Endothelial cell of umbilical vein (primary cell): ENCODE data around the gene ACAD9. TPM values are rescaled to one million over a fixed set of nuclear protein-coding genes. Genes with fewer than 3 reads are reported as not detected.

Experiments used
- BruUV-seq: library from RNA; stranded (reverse); fragments of 400-500 nt; replicated peaks from 2 replicates; lab custom pipeline; 2021; lab: Mats Ljungman, UMichigan
- CTCF ChIA-PET: fragments of 300-600, 350-600 bp; sonication (Branson Sonifier 250); formaldehyde crosslinking; loops from one replicate; lab custom pipeline; 2021; ENCODE audit warnings: antibody characterized with exemption, inconsistent platforms; lab: Charles Lee
- POLR2A ChIA-PET: fragments of 300-600, 350-600 bp; sonication (Branson Sonifier 250); formaldehyde crosslinking; loops from one replicate; lab custom pipeline; 2021; ENCODE audit warnings: antibody characterized with exemption, inconsistent platforms; lab: Charles Lee
- DNase-seq: peaks from one replicate; pipeline ENCODE4 v3.0.0-alpha.2; 2011; ENCODE audit warnings: low read depth, low spot score
- FAIRE-seq: peaks from 2 replicates; lab custom pipeline; 2011; peaks lifted over from hg19 to GRCh38; lab: Jason Lieb, UNC
- H2AFZ ChIP-seq: 2 replicates; pipeline ENCODE4 v1.6.0; 2012; ENCODE audit warnings: low read depth, low read length, control low read depth, inconsistent platforms
- H3K27ac ChIP-seq: 2 replicates; pipeline ENCODE4 v1.5.1; 2011; ENCODE audit warnings: low read depth, mild to moderate bottlenecking, control low read depth, low read length, moderate library complexity; ENCODE audit not compliant: insufficient read depth
- H3K27me3 ChIP-seq, 2 experiments: 2 replicates each; pipeline versions ENCODE4 v1.6.0 to v1.6.1; 2011; ENCODE audit warnings: low read length in 2 of 2, mixed read lengths in 1 of 2; ENCODE audit not compliant: control insufficient read depth in 2 of 2, insufficient read depth in 2 of 2
- H3K36me3 ChIP-seq, 2 experiments: 2 replicates in 1 of 2; 3 replicates in 1 of 2; pipeline ENCODE4 v1.5.1; 2011; ENCODE audit warnings: low read length in 2 of 2, mild to moderate bottlenecking in 1 of 2, moderate library complexity in 1 of 2; ENCODE audit not compliant: control insufficient read depth in 2 of 2, insufficient read depth in 2 of 2; ENCODE audit errors: extremely low read depth in 1 of 2
- H3K4me1 ChIP-seq: 3 replicates; pipeline ENCODE4 v1.5.1; 2011; ENCODE audit warnings: mild to moderate bottlenecking, low read length; ENCODE audit not compliant: control insufficient read depth, insufficient read depth; ENCODE audit errors: extremely low read depth
- H3K4me2 ChIP-seq: 2 replicates; pipeline ENCODE4 v1.6.1; 2011; ENCODE audit warnings: low read length, control low read depth, mixed read lengths; ENCODE audit not compliant: insufficient read depth
- H3K4me3 ChIP-seq, 3 experiments: fragments of 200-600 bp in 1 of 3; sonication (generic), shearing (Covaris generic) in 1 of 3; replicated peaks in 1 of 3; 2 replicates each; pipeline ENCODE4 v1.5.1; 2011 to 2016; ENCODE audit warnings: control low read depth in 3 of 3, low read length in 3 of 3, mild to moderate bottlenecking in 2 of 3, inconsistent platforms in 1 of 3, low read depth in 1 of 3, moderate library complexity in 1 of 3; ENCODE audit not compliant: insufficient read depth in 1 of 3
- H3K79me2 ChIP-seq: 2 replicates; pipeline ENCODE4 v1.6.0; 2012; ENCODE audit warnings: low read length, inconsistent platforms; ENCODE audit not compliant: control insufficient read depth, insufficient read depth
- H3K9ac ChIP-seq: replicated peaks from 2 replicates; pipeline ENCODE3; 2011; ENCODE audit warnings: low read length, control low read depth; ENCODE audit not compliant: insufficient read depth; ENCODE audit errors: extremely low read depth
- H3K9me1 ChIP-seq: replicated peaks from 3 replicates; pipeline ENCODE4 v1.6.0; 2011; ENCODE audit warnings: mild to moderate bottlenecking, low read length; ENCODE audit not compliant: control insufficient read depth, insufficient read depth; ENCODE audit errors: extremely low read depth
- H3K9me3 ChIP-seq: replicated peaks from 2 replicates; pipeline ENCODE4 v1.5.1; 2012; ENCODE audit warnings: low read length, inconsistent platforms; ENCODE audit not compliant: control insufficient read depth, insufficient read depth
- H4K20me1 ChIP-seq: replicated peaks from 2 replicates; pipeline ENCODE3; 2011; ENCODE audit warnings: mild to moderate bottlenecking, low read length; ENCODE audit not compliant: control insufficient read depth, insufficient read depth; ENCODE audit errors: extremely low read depth
- CTCF ChIP-seq, 2 donors: IDR thresholded peaks; 1 replicate in 1 of 2; 2 replicates in 1 of 2; pipeline ENCODE4 v1.5.1; 2011; ENCODE audit warnings: low read length in 2 of 2, mild to moderate bottlenecking in 2 of 2, moderate library complexity in 2 of 2, control low read depth in 1 of 2, inconsistent platforms in 1 of 2, low read depth in 1 of 2; ENCODE audit not compliant: insufficient read depth in 1 of 2; ENCODE audit errors: extremely low read depth in 1 of 2
- EZH2 ChIP-seq: IDR thresholded peaks from 2 replicates; pipeline ENCODE4 v1.6.1; 2012; ENCODE audit warnings: borderline replicate concordance, low read depth, mild to moderate bottlenecking, moderate library complexity, low read length, inconsistent platforms; ENCODE audit not compliant: severe bottlenecking
- FOS ChIP-seq: IDR thresholded peaks from 2 replicates; pipeline ENCODE4 v1.6.1; 2011; ENCODE audit warnings: mild to moderate bottlenecking, low read length, moderate library complexity, borderline replicate concordance; ENCODE audit not compliant: insufficient read depth
- GATA2 ChIP-seq: IDR thresholded peaks from 2 replicates; pipeline ENCODE4 v1.7.0; 2011; ENCODE audit warnings: low read depth, mild to moderate bottlenecking, moderate library complexity, mixed read lengths, low read length; ENCODE audit not compliant: insufficient read length, insufficient read depth
- JUN ChIP-seq: IDR thresholded peaks from 2 replicates; pipeline ENCODE4 v1.6.1; 2011; ENCODE audit warnings: borderline replicate concordance, low read depth; ENCODE audit not compliant: insufficient read length, insufficient read depth
- MAX ChIP-seq: IDR thresholded peaks from 2 replicates; pipeline ENCODE4 v1.6.1; 2011; ENCODE audit not compliant: insufficient read depth, insufficient read length
- MYC ChIP-seq: IDR thresholded peaks from one replicate; pipeline ENCODE4 v1.6.1; 2011; ENCODE audit warnings: mild to moderate bottlenecking, low read depth, low read length
- POLR2A ChIP-seq: IDR thresholded peaks from 2 replicates; pipeline ENCODE4 v1.6.1; 2012; ENCODE audit warnings: low read depth, mild to moderate bottlenecking, control low read depth, low read length
- POLR2AphosphoS5 ChIP-seq: IDR thresholded peaks from 2 replicates; pipeline ENCODE4 v1.6.1; 2012; ENCODE audit warnings: low read depth, mild to moderate bottlenecking, control low read depth, low read length, moderate library complexity; ENCODE audit not compliant: insufficient read depth
- dilution Hi-C: fragments of 300-500 bp; cut with MboI; formaldehyde crosslinking; loops from one replicate; pipeline ENCODE4 v1.15.0; 2019; ENCODE audit warnings: low sequenced_read_pairs; ENCODE audit not compliant: extremely low pct_ligation_motif_present
- intact Hi-C: fragments of 100-400 bp; cut with micrococcal nuclease; formaldehyde crosslinking; loops from one replicate; pipeline ENCODE4 v1.10.0; 2022
- polyA plus RNA-seq, 4 experiments: library from polyadenylated mRNA; depleted of rRNA in 3 of 4; stranded (reverse) in 3 of 4; unstranded in 1 of 4; fragments of >200 nt; gene quantifications; 2 replicates each; pipeline versions ENCODE4 v1.2.1 to v1.2.3, GENCODE V29; 2011 to 2012; ENCODE audit warnings: missing spikeins in 1 of 4
- total RNA-seq: library from RNA; stranded (reverse); gene quantifications from 2 replicates; pipeline ENCODE4 v1.2.3, GENCODE V29; 2021

The ACAD9 gene
- total and polyA plus RNA-seq, 2 donors (not counting 3 experiments of a cell fraction or from before 2014, with no cell fraction given) = 58.6 to 65.8 TPM

DNA sequence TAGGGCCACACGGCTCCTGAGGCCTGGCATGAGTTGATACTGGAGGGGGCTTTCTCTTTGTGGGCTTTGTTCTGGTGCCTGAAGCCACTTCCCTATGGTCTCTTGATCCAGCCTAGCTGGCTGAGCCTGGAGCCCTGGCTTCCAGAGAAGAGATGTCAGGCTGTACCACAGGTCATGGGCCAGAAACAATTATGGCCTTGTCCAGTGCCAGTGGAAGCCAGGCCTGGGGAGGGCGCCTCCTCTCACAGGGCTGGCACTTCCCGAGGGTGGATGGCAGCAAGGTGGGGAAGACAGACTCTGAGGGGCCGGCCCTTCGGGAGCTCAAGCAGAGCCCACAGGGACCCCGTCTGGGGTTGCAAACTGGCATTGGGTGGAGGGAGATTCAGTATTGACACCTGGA, 34.9 kb upstream of the ACAD9 start:
- intact Hi-C loops (no loop called here), dilution Hi-C loops (no loop called here)
- Histone ChIP-seq H3K27me3 (no peaks in the 10 kb centered on the region), H3K27ac (no peak overlapping the region), H3K4me2 (no peak overlapping the region), H3K36me3 (no peaks in the 10 kb centered on the region), H3K4me3 (no peak overlapping the region), H3K9ac (no peak overlapping the region), H3K79me2 (no peaks in the 10 kb centered on the region), H3K4me1 (peaks cover 4% of the 10 kb centered on the region), H4K20me1 (no peaks in the 10 kb centered on the region), H2AFZ (no peak overlapping the region), H3K9me1 (no peaks in the 10 kb centered on the region), H3K9me3 (no peaks in the 10 kb centered on the region)
- no peak for DNase-seq
- FAIRE-seq = no peak
- ChIA-PET POLR2A (no interaction called here), CTCF (interaction anchor here (1.7 to 3.6 kb wide), 2 partner anchors 9 to 164 kb away, joined by 9 to 60 read pairs; no protein-coding TSS in a partner anchor)
- TF ChIP-seq MYC (no peak), MAX (no peak), CTCF (IDR thresholded peaks at IDR 0.05; ENCODE audit: extremely low read depth in 1 of 2, insufficient read depth in 1 of 2, low read depth in 1 of 2, low read length in 2 of 2) (no peak), FOS (no peak), POLR2AphosphoS5 (no peak), JUN (no peak), GATA2 (no peak), POLR2A (no peak), EZH2 (no peak)
- no TSS peak for BruUV-seq
